DMS153 treated with DMSO at 0.1 percent for 48 hours (cell line): ENCODE results near the gene RFNG.
A peak's percentile ranks its signal among the peaks of the same experiment; 100 is the strongest.
"Not testable (repeated sequence)": the region's sequence is repeated elsewhere in the genome, so short reads cannot be mapped to it uniquely, and the experiment has no call there.

Experiments
- DNase-seq: peaks from one replicate; lab custom pipeline; 2025; ENCODE audit not compliant: unreplicated experiment; lab: John Stamatoyannopoulos, UW

The RFNG gene

GRCh38 chr17:82046903-82047302 lies 4.7 kb downstream of the RFNG start:
- DNase-seq = no peak

GRCh38 chr17:82045936-82046484 lies 5.6 kb downstream of the RFNG start:
- no peak for DNase-seq

GRCh38 chr17:82043507-82043906 lies 8.1 kb downstream of the RFNG start:
- DNase-seq = no peak

GRCh38 chr17:82042649-82043048 lies 9.0 kb downstream of the RFNG start:
- DNase-seq = no peak

GRCh38 chr17:82041144-82041814 lies 10.3 kb downstream of the RFNG start:
- no peak for DNase-seq

GRCh38 chr17:82039695-82040299 lies 11.8 kb downstream of the RFNG start:
- no peak for DNase-seq

- DNase-seq = not testable (repeated sequence)
Observed at GRCh38 chr17:82038796-82039409, 12.7 kb downstream of the RFNG start.

GRCh38 chr17:82037889-82038195 lies 13.8 kb downstream of the RFNG start:
- no peak for DNase-seq

GRCh38 chr17:82037092-82037888 lies 14.3 kb downstream of the RFNG start, which contains the start of gene DCXR:
DCXR (minus strand) TSS chr17:82037697; CDS start chr17:82037682, 15 bp downstream.
- peak; percentile 92 for DNase-seq

- no peak for DNase-seq
Observed at GRCh38 chr17:82036634-82037091, 14.9 kb downstream of the RFNG start.

- DNase-seq = no peak
Observed at GRCh38 chr17:82035956-82036633, 15.5 kb downstream of the RFNG start.

- DNase-seq = no peak
Observed at GRCh38 chr17:82035488-82035887, 16.1 kb downstream of the RFNG start.

GRCh38 chr17:82034371-82035011 lies 17.1 kb downstream of the RFNG start:
- DNase-seq = no peak

GRCh38 chr17:82033359-82034085 lies 18.1 kb downstream of the RFNG start:
- no peak for DNase-seq

- DNase-seq = peak; percentile 7
Observed at GRCh38 chr17:82031885-82032627, 19.6 kb downstream of the RFNG start.

- peak; percentile 11 for DNase-seq
Observed at GRCh38 chr17:82031303-82031884, 20.2 kb downstream of the RFNG start, which contains the start of gene RAC3. RAC3 (plus strand) TSS chr17:82031678; CDS start chr17:82031762, 84 bp downstream.

- peak; percentile 48 for DNase-seq
Observed at GRCh38 chr17:82030470-82031302, 20.9 kb downstream of the RFNG start.
